HEK293 (cell line): ENCODE measurements around the gene DUSP21.

Experiments
- CTCF ChIA-PET: fragments of 350-600 bp; formaldehyde crosslinking; extraction: SDS; loops from one replicate; lab custom pipeline; 2021; ENCODE audit warnings: antibody characterized with exemption; lab: Yijun Ruan, JAX
- POLR2A ChIA-PET: fragments of 300-600 bp; formaldehyde crosslinking; extraction: SDS; loops from one replicate; lab custom pipeline; 2020; ENCODE audit warnings: antibody characterized with exemption, inconsistent platforms; lab: Yijun Ruan, JAX
- H3K27ac ChIP-seq: fragments of 200-500 bp; sonication (Bioruptor generic); 2 replicates; pipeline ENCODE4 v1.5.1; 2014; ENCODE audit warnings: low read depth, low read length, control low read depth, inconsistent platforms; ENCODE audit errors: extremely low read depth
- H3K36me3 ChIP-seq, 2 experiments: fragments of 200-500 bp in 1 of 2; sonication (Bioruptor generic) in 1 of 2; 1 replicate in 1 of 2; 2 replicates in 1 of 2; pipeline ENCODE4 v1.5.1; 2014 to 2017; ENCODE audit warnings: inconsistent platforms in 2 of 2, low read length in 2 of 2; ENCODE audit not compliant: control insufficient read depth in 2 of 2, insufficient read depth in 1 of 2
- H3K4me1 ChIP-seq: fragments of 200-500 bp; sonication (Bioruptor generic); 2 replicates; pipeline ENCODE4 v1.5.1; 2014; ENCODE audit warnings: mild to moderate bottlenecking, low read length, inconsistent platforms; ENCODE audit not compliant: control insufficient read depth, insufficient read depth
- H3K4me3 ChIP-seq: 2 replicates; pipeline ENCODE4 v1.5.1; 2011; ENCODE audit warnings: low read depth, mild to moderate bottlenecking, control low read depth, low read length, moderate library complexity
- H3K9me3 ChIP-seq: fragments of 200-500 bp; sonication (Bioruptor generic); 2 replicates; pipeline ENCODE4 v1.5.1; 2014; ENCODE audit warnings: low read depth, low read length, inconsistent platforms; ENCODE audit not compliant: control insufficient read depth, insufficient read depth
- AEBP2 ChIP-seq: fragments of 450-650 bp; formaldehyde crosslinking; IDR thresholded peaks from 2 replicates; pipeline ENCODE4 v1.5.1; 2016; ENCODE audit warnings: missing biosample characterization, missing genetic modification characterization, borderline replicate concordance
- KLF9 ChIP-seq: fragments of 450-650 bp; formaldehyde crosslinking; IDR thresholded peaks from 2 replicates; pipeline ENCODE4 v1.5.1; 2016; ENCODE audit warnings: missing biosample characterization, missing genetic modification characterization, low read depth
- MEIS1 ChIP-seq: sonication (generic); formaldehyde crosslinking; IDR thresholded peaks from 2 replicates; pipeline ENCODE4 v1.8.1; 2022; ENCODE audit warnings: missing genetic modification reagents, mild to moderate bottlenecking, borderline replicate concordance
- PATZ1 ChIP-seq: fragments of 450-650 bp; formaldehyde crosslinking; IDR thresholded peaks from 2 replicates; pipeline ENCODE4 v1.5.1; 2016; ENCODE audit warnings: missing biosample characterization, missing genetic modification characterization
- PRDM1 ChIP-seq: fragments of 450-650 bp; formaldehyde crosslinking; IDR thresholded peaks from 2 replicates; pipeline ENCODE4; 2016; ENCODE audit warnings: missing biosample characterization, missing genetic modification characterization
- RBAK ChIP-seq: fragments of 450-650 bp; formaldehyde crosslinking; IDR thresholded peaks from 2 replicates; pipeline ENCODE4 v1.5.1; 2016; ENCODE audit warnings: missing biosample characterization, missing genetic modification characterization
- SALL2 ChIP-seq: fragments of 450-650 bp; formaldehyde crosslinking; IDR thresholded peaks from 2 replicates; pipeline ENCODE4 v1.5.0; 2017; ENCODE audit warnings: missing biosample characterization, mild to moderate bottlenecking, missing genetic modification characterization, borderline replicate concordance
- SP7 ChIP-seq: fragments of 450-650 bp; formaldehyde crosslinking; IDR thresholded peaks from 2 replicates; pipeline ENCODE4 v1.5.1; 2016; ENCODE audit warnings: missing biosample characterization, missing genetic modification characterization
- ZEB2 ChIP-seq: fragments of 450-650 bp; formaldehyde crosslinking; IDR thresholded peaks from 2 replicates; pipeline ENCODE4 v1.5.1; 2016; ENCODE audit warnings: missing biosample characterization, missing genetic modification characterization
- ZNF10 ChIP-seq: fragments of 450-650 bp; formaldehyde crosslinking; IDR thresholded peaks from 2 replicates; pipeline ENCODE4 v1.5.1; 2017; ENCODE audit warnings: missing biosample characterization, missing genetic modification characterization
- ZNF16 ChIP-seq: fragments of 450-650 bp; formaldehyde crosslinking; IDR thresholded peaks from 2 replicates; pipeline ENCODE4 v1.5.1; 2016; ENCODE audit warnings: low read depth, missing biosample characterization, missing genetic modification characterization
- ZNF221 ChIP-seq: fragments of 450-650 bp; formaldehyde crosslinking; IDR thresholded peaks from 2 replicates; pipeline ENCODE4 v1.5.1; 2017; ENCODE audit warnings: missing biosample characterization, missing genetic modification characterization, borderline replicate concordance
- ZNF354C ChIP-seq: fragments of 450-650 bp; formaldehyde crosslinking; IDR thresholded peaks from 2 replicates; pipeline ENCODE4 v1.5.1; 2016; ENCODE audit warnings: missing biosample characterization, missing genetic modification characterization, low read depth, borderline replicate concordance
- ZNF366 ChIP-seq: fragments of 450-650 bp; formaldehyde crosslinking; conservative IDR thresholded peaks from 2 replicates; pipeline ENCODE4 v1.5.1; 2016; ENCODE audit warnings: missing biosample characterization, missing genetic modification characterization
- ZNF423 ChIP-seq: fragments of 450-650 bp; formaldehyde crosslinking; IDR thresholded peaks from 2 replicates; pipeline ENCODE4 v1.5.1; 2016; ENCODE audit warnings: missing biosample characterization, missing genetic modification characterization
- ZNF48 ChIP-seq: fragments of 450-650 bp; formaldehyde crosslinking; IDR thresholded peaks from 2 replicates; pipeline ENCODE4 v1.5.1; 2016; ENCODE audit warnings: missing biosample characterization, missing genetic modification characterization
- ZNF501 ChIP-seq: fragments of 450-650 bp; formaldehyde crosslinking; IDR thresholded peaks from 2 replicates; pipeline ENCODE4 v1.5.1; 2016; ENCODE audit warnings: missing biosample characterization, missing genetic modification characterization
- ZNF510 ChIP-seq: fragments of 450-650 bp; formaldehyde crosslinking; IDR thresholded peaks from 2 replicates; pipeline ENCODE4 v1.5.1; 2018; ENCODE audit warnings: mild to moderate bottlenecking, missing genetic modification characterization, missing biosample characterization; ENCODE audit not compliant: insufficient replicate concordance
- ZNF549 ChIP-seq: fragments of 450-650 bp; IDR thresholded peaks from 2 replicates; pipeline ENCODE4 v1.5.1; 2018; ENCODE audit warnings: missing biosample characterization, missing genetic modification characterization, mild to moderate bottlenecking, inconsistent platforms, moderate library complexity
- ZNF558 ChIP-seq: fragments of 450-650 bp; formaldehyde crosslinking; IDR thresholded peaks from 2 replicates; pipeline ENCODE4 v1.5.1; 2016; ENCODE audit warnings: missing biosample characterization, missing genetic modification characterization
- ZNF629 ChIP-seq: fragments of 450-650 bp; formaldehyde crosslinking; IDR thresholded peaks from 2 replicates; pipeline ENCODE4 v1.5.1; 2017; ENCODE audit warnings: missing biosample characterization, missing genetic modification characterization
- ZNF843 ChIP-seq: fragments of 450-650 bp; formaldehyde crosslinking; IDR thresholded peaks from 2 replicates; pipeline ENCODE4 v1.5.1; 2016; ENCODE audit warnings: missing biosample characterization, missing genetic modification characterization
- TF ChIP-seq, protein P1 (sequence below): fragments of 450-650 bp; formaldehyde crosslinking; IDR thresholded peaks from 2 replicates; pipeline ENCODE4 v1.5.1; 2016; ENCODE audit warnings: missing biosample characterization, missing genetic modification characterization
- TF ChIP-seq, protein P2 (sequence below): fragments of 450-650 bp; formaldehyde crosslinking; IDR thresholded peaks from 2 replicates; pipeline ENCODE4 v1.5.1; 2016; ENCODE audit warnings: missing biosample characterization, missing genetic modification characterization
- TF ChIP-seq, protein P3 (sequence below): fragments of 450-650 bp; IDR thresholded peaks from 2 replicates; pipeline ENCODE4 v1.5.1; 2018; ENCODE audit warnings: missing biosample characterization, mild to moderate bottlenecking, missing genetic modification characterization
- TF ChIP-seq, protein P4 (sequence below): fragments of 450-650 bp; formaldehyde crosslinking; IDR thresholded peaks from 2 replicates; pipeline ENCODE4 v1.5.1; 2016; ENCODE audit warnings: missing biosample characterization, missing genetic modification characterization

DUSP21 gene

DNA sequence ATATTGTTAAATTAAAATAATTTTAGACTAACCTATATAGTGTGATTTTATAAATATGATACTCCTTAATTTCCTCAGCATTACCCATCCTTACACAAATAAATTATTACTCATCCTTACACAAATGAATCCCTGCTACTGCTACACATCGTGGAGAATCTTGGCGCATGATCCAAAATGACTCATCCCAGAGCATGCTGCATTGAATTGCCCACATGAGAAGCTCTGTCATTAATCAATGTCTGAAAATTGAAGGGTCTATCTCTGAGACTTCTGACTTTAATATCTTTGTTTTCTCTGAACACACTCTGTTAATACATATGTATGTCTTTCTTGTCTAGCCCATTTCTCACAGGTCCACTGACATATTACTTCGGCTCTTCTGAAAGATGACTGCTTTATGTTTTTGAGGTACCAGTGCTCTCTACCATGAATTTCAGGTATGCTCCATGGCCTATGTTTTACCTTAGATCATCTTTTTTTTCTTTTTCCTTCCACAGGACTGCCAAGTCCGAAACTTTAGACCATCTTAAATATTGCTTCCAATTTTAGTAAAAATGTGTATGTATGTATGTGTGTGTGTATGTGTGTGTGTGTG lies 15.7 kb upstream of the DUSP21 start:
- no peaks in the 10 kb centered on the region for H3K9me3 ChIP-seq
- CTCF ChIA-PET = interaction anchor here (1.1 kb wide), 1 partner anchor 15 kb away, joined by 3 read pairs; no protein-coding TSS in a partner anchor
- POLR2A ChIA-PET = no interaction called here
- H3K4me1 ChIP-seq = peaks cover 2% of the 10 kb centered on the region
- TF ChIP-seq ZNF16 (tag by site-specific recombination) (no peak), RBAK (no peak), ZNF558 (tag by site-specific recombination) (no peak), ZNF549 (tag by site-specific recombination) (no peak), KLF9 (tag by site-specific recombination) (no peak), SP7 (tag by site-specific recombination) (0 out of 2 replicates have a peak, but pooled peaks have one; percentile 34), ZNF221 (no peak), AEBP2 (tag by site-specific recombination) (no peak), ZNF10 (tag by site-specific recombination) (0 out of 2 replicates have a peak, but pooled peaks have one; percentile 75), ZNF843 (no peak), PRDM1 (tag by site-specific recombination) (no peak), ZEB2 (tag by site-specific recombination) (0 out of 2 replicates have a peak, but pooled peaks have one; percentile 61), ZNF510 (tag by site-specific recombination) (peak; percentile 8), ZNF48 (tag by site-specific recombination) (no peak), MEIS1 (CRISPR knock-in tag) (peak; percentile 95), ZNF366 (tag by site-specific recombination) (peak; percentile 38; the same call in 1 of the 2 replicates), PATZ1 (tag by site-specific recombination) (no peak)
- TF ChIP-seq, protein P1, sequence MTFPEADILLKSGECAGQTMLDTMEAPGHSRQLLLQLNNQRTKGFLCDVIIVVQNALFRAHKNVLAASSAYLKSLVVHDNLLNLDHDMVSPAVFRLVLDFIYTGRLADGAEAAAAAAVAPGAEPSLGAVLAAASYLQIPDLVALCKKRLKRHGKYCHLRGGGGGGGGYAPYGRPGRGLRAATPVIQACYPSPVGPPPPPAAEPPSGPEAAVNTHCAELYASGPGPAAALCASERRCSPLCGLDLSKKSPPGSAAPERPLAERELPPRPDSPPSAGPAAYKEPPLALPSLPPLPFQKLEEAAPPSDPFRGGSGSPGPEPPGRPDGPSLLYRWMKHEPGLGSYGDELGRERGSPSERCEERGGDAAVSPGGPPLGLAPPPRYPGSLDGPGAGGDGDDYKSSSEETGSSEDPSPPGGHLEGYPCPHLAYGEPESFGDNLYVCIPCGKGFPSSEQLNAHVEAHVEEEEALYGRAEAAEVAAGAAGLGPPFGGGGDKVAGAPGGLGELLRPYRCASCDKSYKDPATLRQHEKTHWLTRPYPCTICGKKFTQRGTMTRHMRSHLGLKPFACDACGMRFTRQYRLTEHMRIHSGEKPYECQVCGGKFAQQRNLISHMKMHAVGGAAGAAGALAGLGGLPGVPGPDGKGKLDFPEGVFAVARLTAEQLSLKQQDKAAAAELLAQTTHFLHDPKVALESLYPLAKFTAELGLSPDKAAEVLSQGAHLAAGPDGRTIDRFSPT = peak; percentile 41; the same call in 1 of the 2 replicates
- TF ChIP-seq, protein P2, sequence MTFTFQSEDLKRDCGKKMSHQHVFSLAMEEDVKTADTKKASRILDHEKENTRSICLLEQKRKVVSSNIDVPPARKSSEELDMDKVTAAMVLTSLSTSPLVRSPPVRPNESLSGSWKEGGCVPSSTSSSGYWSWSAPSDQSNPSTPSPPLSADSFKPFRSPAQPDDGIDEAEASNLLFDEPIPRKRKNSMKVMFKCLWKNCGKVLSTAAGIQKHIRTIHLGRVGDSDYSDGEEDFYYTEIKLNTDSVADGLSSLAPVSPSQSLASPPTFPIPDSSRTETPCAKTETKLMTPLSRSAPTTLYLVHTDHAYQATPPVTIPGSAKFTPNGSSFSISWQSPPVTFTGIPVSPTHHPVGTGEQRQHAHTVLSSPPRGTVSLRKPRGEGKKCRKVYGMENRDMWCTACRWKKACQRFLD (tag by site-specific recombination) = no peak
- H3K27ac ChIP-seq = no peak overlapping the region
- no peak overlapping the region for H3K4me3 ChIP-seq
- no peaks in the 10 kb centered on the region for H3K36me3 ChIP-seq

DNA sequence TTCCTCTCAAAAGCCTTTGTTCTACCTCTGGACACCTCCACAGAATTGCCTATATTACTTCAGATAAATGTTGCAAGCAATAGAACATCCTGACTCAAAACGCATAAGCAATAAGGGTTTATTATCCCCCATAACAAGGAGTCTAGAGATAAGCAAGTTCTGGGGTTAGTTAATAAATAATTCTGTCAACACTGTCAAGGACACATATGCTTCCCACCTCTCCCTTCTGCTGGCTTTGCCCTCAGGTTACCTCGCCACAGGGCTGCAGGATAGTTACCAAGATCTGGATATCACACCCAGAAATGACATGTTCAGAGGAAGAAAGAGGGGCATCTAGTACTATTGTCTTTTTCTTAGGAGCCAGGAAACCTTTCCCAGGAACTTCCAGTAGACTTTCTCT lies 14.0 kb upstream of the DUSP21 start:
- CTCF ChIA-PET = no interaction called here
- no peaks in the 10 kb centered on the region for H3K9me3 ChIP-seq
- POLR2A ChIA-PET = interaction anchor here (1.1 kb wide), 1 partner anchor 23 kb away, joined by 3 read pairs; no protein-coding TSS in a partner anchor
- no peak overlapping the region for H3K27ac ChIP-seq
- peaks cover 2% of the 10 kb centered on the region for H3K4me1 ChIP-seq
- H3K4me3 ChIP-seq = no peak overlapping the region
- H3K36me3 ChIP-seq = no peaks in the 10 kb centered on the region
- TF ChIP-seq, protein P3, sequence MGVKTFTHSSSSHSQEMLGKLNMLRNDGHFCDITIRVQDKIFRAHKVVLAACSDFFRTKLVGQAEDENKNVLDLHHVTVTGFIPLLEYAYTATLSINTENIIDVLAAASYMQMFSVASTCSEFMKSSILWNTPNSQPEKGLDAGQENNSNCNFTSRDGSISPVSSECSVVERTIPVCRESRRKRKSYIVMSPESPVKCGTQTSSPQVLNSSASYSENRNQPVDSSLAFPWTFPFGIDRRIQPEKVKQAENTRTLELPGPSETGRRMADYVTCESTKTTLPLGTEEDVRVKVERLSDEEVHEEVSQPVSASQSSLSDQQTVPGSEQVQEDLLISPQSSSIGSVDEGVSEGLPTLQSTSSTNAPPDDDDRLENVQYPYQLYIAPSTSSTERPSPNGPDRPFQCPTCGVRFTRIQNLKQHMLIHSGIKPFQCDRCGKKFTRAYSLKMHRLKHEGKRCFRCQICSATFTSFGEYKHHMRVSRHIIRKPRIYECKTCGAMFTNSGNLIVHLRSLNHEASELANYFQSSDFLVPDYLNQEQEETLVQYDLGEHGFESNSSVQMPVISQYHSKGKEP (tag by site-specific recombination) = no peak
- TF ChIP-seq ZNF354C (tag by site-specific recombination) = no peak
- no peak for TF ChIP-seq SALL2 (tag by site-specific recombination)
- no peak for TF ChIP-seq KLF9 (tag by site-specific recombination)
- TF ChIP-seq ZNF501 = no peak
- no peak for TF ChIP-seq ZNF423 (tag by site-specific recombination)
- TF ChIP-seq ZNF629 (tag by site-specific recombination) = no peak
- TF ChIP-seq, protein P4, sequence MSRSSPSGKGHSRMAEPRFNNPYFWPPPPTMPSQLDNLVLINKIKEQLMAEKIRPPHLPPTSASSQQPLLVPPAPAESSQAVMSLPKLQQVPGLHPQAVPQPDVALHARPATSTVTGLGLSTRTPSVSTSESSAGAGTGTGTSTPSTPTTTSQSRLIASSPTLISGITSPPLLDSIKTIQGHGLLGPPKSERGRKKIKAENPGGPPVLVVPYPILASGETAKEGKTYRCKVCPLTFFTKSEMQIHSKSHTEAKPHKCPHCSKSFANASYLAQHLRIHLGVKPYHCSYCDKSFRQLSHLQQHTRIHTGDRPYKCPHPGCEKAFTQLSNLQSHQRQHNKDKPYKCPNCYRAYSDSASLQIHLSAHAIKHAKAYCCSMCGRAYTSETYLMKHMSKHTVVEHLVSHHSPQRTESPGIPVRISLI (tag by site-specific recombination) = no peak
